GM12801 (cell line): Measurements from ENCODE around the gene PVALB.

Experiments used
- CTCF ChIP-seq: IDR thresholded peaks from one replicate; pipeline ENCODE4 v1.5.1; 2011; ENCODE audit warnings: control low read depth; ENCODE audit not compliant: insufficient read length; ENCODE audit errors: extremely low read depth

Gene PVALB

GRCh38 chr22:36758792-36759271 lies 58.0 kb downstream of the PVALB start:
- TF ChIP-seq CTCF: no peak

- no peak for TF ChIP-seq CTCF
Observed at GRCh38 chr22:36757668-36758211, 59.1 kb downstream of the PVALB start.

- no peak for TF ChIP-seq CTCF
Observed at GRCh38 chr22:36756746-36757655, 59.8 kb downstream of the PVALB start.

GRCh38 chr22:36756031-36756430 lies 60.8 kb downstream of the PVALB start:
- no peak for TF ChIP-seq CTCF

GRCh38 chr22:36755316-36755715 lies 61.5 kb downstream of the PVALB start:
- TF ChIP-seq CTCF: no peak

GRCh38 chr22:36753916-36754315 lies 62.9 kb downstream of the PVALB start:
- no peak for TF ChIP-seq CTCF

GRCh38 chr22:36753120-36753802 lies 63.6 kb downstream of the PVALB start:
- no peak for TF ChIP-seq CTCF
